T-helper 2 cell treated with Interferon-gamma antibody and Interleukin-4, amounts not matched to agents 100 ng/mL and 5 ng/mL, for 36 hours (primary cell): Measurements from ENCODE around the gene MOB3A. TPM values are rescaled to one million over a fixed set of nuclear protein-coding genes. Genes with fewer than 3 reads are reported as not detected.

Source experiments
- intact Hi-C: fragments of 100-400 bp; cut with micrococcal nuclease; formaldehyde crosslinking; loops from one replicate; pipeline ENCODE4 v1.15.1; 2023
- total RNA-seq: library from RNA; stranded (reverse); gene quantifications from 2 replicates; pipeline ENCODE4 v1.2.3, GENCODE V29; 2022

The MOB3A gene
- total RNA-seq, 1 donor from 2014 or later: 239 TPM

DNA sequence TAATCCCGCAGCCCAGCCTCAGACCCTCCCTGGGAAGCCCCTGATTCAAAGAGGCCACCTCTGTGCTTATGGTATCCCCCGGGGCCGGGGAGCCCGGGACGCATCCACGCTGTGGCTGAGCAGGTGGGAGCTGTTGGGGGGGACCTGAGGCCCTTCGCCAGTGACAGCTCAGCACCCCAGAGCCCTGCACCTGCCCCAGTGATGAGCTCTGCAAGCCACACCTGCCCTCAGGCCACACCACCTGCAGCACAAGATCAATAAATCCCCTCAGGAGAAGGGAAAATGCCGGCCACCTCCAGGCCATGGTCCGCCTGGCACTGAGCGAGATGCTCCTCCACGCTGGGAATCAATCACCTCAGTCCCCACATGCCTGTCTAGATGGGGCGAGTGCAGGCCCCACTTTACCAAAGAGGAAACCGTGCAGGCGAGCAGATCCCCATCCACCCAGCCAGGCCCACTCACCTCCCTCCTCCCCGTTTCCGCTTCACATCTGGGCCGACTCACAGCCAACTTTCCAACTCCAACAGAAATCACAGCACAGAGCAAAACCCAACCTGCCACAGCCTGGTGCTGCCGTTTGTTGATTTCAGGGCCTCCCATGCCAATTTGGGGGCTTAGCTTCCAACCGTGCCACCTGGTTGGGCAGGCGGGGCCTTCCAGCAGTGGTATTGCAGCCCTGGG is 12.8 kb downstream of the MOB3A start:
- intact Hi-C loops: loop anchor here (2.0 to 5.0 kb wide), 3 partner anchors 15 to 66 kb away; partner anchors contain the start of genes BTBD2 and MKNK2

DNA sequence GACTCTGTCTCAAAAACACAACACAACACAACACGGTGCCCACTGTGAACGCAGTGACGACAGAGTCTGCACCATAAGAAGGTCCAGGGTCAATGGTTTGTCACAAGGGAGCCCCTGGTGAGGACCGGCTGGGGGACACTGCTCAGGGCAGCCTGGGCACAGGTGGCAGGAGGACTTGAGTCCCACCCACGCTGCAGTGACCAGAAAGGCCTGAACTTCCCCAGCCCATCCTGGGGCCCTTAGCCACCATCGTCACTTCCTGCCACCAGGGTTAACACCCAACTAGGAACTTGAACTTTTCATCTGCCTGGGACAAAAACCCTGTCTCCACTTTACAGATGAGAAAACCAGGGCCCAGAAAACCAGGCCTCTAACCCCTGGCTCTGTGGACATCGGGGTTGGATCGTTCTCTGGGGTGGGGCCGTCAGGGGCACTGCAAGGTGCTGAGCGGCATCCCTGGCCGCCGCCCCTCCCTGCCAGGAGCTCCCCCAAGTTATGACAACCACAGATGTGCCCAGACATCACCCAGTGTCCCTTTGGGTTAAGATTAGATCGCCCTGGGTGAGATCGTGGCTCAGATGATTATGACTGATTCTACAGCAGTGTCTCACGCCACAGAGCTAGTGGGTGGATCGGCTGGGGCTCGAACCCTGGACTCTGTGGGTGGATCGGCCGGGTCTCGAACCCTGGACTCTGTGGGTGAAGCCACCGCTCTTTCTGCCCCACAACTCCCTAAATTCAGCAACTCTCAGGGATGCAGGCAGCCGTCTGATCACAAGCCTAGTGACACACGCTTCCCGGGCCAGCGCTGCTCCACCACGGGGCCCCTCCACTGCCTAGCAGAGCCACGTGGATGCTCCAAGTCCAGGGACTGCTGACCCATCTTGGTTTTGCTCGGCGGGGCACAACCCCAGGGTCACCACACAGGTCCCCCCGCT is 14.0 kb downstream of the MOB3A start:
- intact Hi-C loops: loop anchor here (2.0 to 5.0 kb wide), 3 partner anchors 13 to 65 kb away; partner anchors contain the start of genes BTBD2 and MKNK2

- intact Hi-C loops: loop anchor here (5.0 kb wide), 1 partner anchor 63 kb away; the partner anchor contains the start of gene BTBD2
These were observed 15.7 kb downstream of the MOB3A start for GRCh38 chr19:2080336-2080988.

DNA sequence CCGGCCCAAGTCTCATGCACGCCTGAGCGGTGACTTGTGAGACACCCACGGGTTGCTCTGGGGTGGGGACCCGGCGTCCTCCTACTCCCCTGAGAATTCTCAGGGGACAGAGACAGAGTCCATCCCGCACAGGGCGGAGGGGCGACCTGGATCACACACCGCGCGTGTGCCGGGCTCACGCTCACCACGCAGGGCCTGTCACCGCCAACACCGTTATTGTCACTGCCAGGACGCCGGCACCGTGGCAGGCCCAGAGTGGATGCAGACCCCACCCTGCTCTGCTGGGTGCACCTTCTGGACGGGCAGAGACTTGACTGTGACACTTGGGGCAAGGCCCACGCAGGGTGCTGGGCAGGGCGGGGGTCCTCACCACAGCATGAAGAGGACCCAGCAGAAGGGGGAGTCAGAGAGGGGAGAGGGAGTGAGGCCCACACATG is 16.2 kb downstream of the MOB3A start:
- intact Hi-C loops: loop anchor here (5.0 kb wide), 1 partner anchor 63 kb away; the partner anchor contains the start of gene BTBD2

DNA sequence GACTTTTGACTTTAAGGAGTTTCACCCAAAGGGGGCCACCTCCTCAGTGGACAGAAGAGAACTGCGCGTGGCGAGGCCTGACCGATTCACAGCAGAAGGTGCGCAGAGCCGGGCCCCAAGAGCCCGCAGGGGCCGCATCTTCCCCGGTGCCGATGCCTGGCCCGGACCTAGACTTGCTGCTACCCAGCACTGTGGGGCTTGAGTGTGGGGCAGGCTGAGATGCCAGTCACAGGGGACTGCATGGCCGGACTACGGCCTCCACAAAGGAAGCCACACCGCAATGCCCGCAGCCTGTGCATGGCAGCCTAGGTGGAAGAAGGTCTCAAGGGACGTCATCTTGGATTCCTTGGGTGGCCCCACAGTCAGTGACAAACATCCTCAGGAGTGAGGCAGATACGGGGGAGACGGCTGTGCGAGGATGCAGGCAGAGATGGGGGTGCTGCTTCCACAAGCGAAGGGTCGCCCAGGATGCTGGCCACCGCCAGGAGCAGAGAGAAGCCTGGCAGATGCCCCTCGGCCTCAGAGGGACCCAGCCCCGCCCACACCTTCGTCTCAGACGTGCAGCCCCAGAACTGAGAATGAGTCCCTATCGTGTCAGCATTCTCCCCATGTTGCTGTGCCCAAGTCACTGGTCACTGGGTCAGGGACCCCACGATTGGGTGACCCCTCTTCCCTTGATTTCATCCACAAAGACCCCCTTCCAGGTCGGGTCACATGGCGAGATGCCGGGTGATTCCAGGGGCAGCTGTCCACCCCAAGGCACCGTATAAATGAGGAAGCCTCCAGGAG is 16.9 kb downstream of the MOB3A start:
- intact Hi-C loops: no loop called here

- intact Hi-C loops: no loop called here
These were observed 18.1 kb downstream of the MOB3A start for GRCh38 chr19:2077833-2078619.

GRCh38 chr19:2077398-2077797 is 18.7 kb downstream of the MOB3A start:
- intact Hi-C loops: no loop called here

GRCh38 chr19:2076526-2076944 is 19.6 kb downstream of the MOB3A start:
- intact Hi-C loops: no loop called here

DNA sequence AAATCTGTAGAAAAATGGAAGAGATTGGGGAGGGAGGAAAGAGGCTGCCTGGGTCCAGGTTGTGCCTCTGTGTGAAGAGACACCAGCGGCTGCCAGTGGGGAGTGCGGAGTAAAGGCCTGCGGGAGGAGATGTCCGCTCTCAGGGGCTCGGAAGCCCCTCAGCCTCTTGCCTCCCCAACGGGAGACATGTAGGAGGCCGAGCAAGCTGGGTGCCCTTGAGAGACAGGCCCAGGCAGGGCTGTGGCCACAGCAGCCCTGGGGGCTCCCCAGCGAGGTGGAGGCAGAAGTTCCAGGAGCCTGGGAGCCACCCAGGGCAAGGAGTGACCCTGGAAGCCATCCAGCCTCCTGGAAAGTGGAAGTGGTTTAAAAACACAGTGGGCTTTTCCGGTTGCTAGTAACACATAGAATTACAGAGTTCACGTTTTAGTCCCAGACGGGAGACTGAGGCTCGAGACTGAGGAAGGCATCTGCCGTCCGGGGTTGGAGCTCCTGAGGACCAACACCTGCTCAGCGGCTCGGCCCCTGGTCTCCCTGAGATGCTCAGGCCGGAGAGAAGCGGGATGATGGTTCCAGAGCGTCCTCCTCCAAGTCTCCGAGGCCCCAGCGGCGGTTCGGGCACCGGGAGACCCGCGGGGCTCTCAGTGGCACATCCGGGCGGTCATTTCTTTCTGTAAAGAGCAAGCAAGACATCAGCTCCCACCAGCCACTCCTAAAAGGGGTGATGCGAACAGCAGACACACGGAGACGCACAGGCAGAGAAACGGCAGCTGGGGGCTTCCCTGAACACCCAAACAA is 23.2 kb downstream of the MOB3A start:
- intact Hi-C loops: no loop called here

GRCh38 chr19:2070986-2071673 is 25.0 kb downstream of the MOB3A start:
- intact Hi-C loops: no loop called here

- intact Hi-C loops: no loop called here
These were observed 25.7 kb downstream of the MOB3A start for GRCh38 chr19:2070436-2070827.

DNA sequence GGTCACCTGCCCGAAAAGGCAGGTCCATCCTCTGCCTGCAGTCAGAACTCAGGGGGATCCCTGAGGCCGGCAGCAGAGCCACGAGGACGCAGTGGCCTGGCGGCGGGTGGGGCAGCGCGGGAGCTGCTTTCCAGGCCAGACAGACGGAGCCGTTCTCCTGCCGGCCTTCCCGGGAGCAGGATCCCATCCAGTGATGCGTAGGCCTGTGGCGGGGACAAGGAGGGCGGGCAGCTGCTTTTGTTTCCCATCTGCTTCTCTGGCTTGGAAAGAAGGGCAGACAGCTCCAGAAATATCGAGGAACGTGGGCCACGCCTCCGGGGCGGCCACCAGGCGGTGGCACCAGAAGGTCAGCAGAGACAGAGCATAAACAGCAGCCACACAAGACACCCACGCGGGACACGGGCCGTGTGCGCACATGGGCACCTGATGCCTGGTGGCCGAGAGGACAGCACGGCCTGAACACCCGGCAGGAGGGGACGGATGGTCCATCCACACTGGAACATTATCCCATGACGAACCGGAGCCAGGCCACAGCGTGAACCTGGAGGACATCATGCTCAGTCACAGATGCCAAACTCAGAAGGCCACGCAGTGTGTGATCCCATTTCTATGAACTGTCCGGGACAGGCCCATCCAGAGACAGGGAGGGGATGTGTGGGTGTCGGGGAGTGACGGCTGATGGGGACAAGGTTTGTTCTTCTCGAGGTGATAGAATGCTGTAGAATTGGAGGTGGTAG is 31.2 kb downstream of the MOB3A start:
- intact Hi-C loops: no loop called here

- intact Hi-C loops: no loop called here
These were observed 31.7 kb downstream of the MOB3A start for GRCh38 chr19:2064395-2064787.

GRCh38 chr19:2063824-2064223 is 32.3 kb downstream of the MOB3A start:
- intact Hi-C loops: no loop called here

- intact Hi-C loops: no loop called here
These were observed 33.4 kb downstream of the MOB3A start for GRCh38 chr19:2062770-2063169.

GRCh38 chr19:2062389-2062729 is 33.8 kb downstream of the MOB3A start:
- intact Hi-C loops: no loop called here

- intact Hi-C loops: loop anchor here (1.0 to 2.0 kb wide), 2 partner anchors 10 to 35 kb away; partner anchors contain the start of genes IZUMO4, MKNK2 and MOB3A
These were observed 34.4 kb downstream of the MOB3A start for GRCh38 chr19:2061495-2062388.
